IMR-90 (cell line): Measurements from ENCODE around the gene C13orf46. TPM values are rescaled to one million over a fixed set of nuclear protein-coding genes. Genes with fewer than 3 reads are reported as not detected.

ENCODE experiments used
- ATAC-seq: fragments of 200-7000 bp; cut with Tn5 transposase; 2 replicates; pipeline ENCODE4 v1.9.1; 2020; ENCODE audit warnings: low read depth, mild to moderate bottlenecking, moderate library complexity
- BruUV-seq: library from RNA; stranded (reverse); fragments of 400-500 nt; replicated peaks from 2 replicates; lab custom pipeline; 2021; lab: Mats Ljungman, UMichigan
- CTCF ChIA-PET: fragments of 300-600 bp; formaldehyde crosslinking; extraction: SDS; loops from one replicate; lab custom pipeline; 2021; ENCODE audit warnings: antibody characterized with exemption; lab: Yijun Ruan, JAX
- POLR2A ChIA-PET: fragments of 300-600 bp; sonication (Branson Sonifier 250); formaldehyde crosslinking; loops from one replicate; lab custom pipeline; 2022; ENCODE audit warnings: antibody characterized with exemption; ENCODE audit not compliant: unreplicated experiment; lab: Charles Lee
- DNase-seq: peaks from one replicate; pipeline ENCODE4 v3.0.0; 2013
- H2AFZ ChIP-seq: replicated peaks from 2 replicates; pipeline ENCODE3; 2013; ENCODE audit warnings: low read length, mild to moderate bottlenecking; ENCODE audit not compliant: poor library complexity
- H2AK5ac ChIP-seq: 2 replicates; pipeline ENCODE4 v1.6.1; 2013; ENCODE audit warnings: low read depth, low read length, inconsistent platforms
- H2AK9ac ChIP-seq: replicated peaks from 2 replicates; pipeline ENCODE3; 2013; ENCODE audit warnings: mild to moderate bottlenecking, low read depth, low read length, moderate library complexity; ENCODE audit not compliant: poor library complexity
- H2BK120ac ChIP-seq: 2 replicates; pipeline ENCODE4 v1.6.1; 2013; ENCODE audit warnings: low read depth, low read length, inconsistent platforms
- H2BK15ac ChIP-seq: 3 replicates; pipeline ENCODE4 v1.6.1; 2013; ENCODE audit warnings: low read depth, low read length, inconsistent platforms
- H2BK20ac ChIP-seq: 2 replicates; pipeline ENCODE4 v1.6.1; 2013; ENCODE audit warnings: low read depth, mild to moderate bottlenecking, inconsistent platforms, low read length, moderate library complexity
- H2BK5ac ChIP-seq: 2 replicates; pipeline ENCODE4 v1.6.1; 2013; ENCODE audit warnings: mild to moderate bottlenecking, low read depth, low read length, inconsistent platforms; ENCODE audit not compliant: poor library complexity, severe bottlenecking
- H3K14ac ChIP-seq: replicated peaks from 2 replicates; pipeline ENCODE4 v1.6.1; 2013; ENCODE audit warnings: low read depth, low read length, inconsistent platforms
- H3K18ac ChIP-seq: 2 replicates; pipeline ENCODE4 v1.6.1; 2013; ENCODE audit warnings: low read depth, low read length, control low read depth
- H3K23ac ChIP-seq: 2 replicates; pipeline ENCODE4 v1.6.1; 2013; ENCODE audit warnings: low read depth, low read length, inconsistent platforms
- H3K27ac ChIP-seq: 2 replicates; pipeline ENCODE4 v1.5.1; 2013; ENCODE audit warnings: mild to moderate bottlenecking, control low read depth, low read length; ENCODE audit not compliant: insufficient read depth
- H3K27me3 ChIP-seq: 2 replicates; pipeline ENCODE4 v1.6.1; 2013; ENCODE audit warnings: low read length; ENCODE audit not compliant: control insufficient read depth, insufficient read depth
- H3K36me3 ChIP-seq: 2 replicates; pipeline ENCODE4 v1.6.1; 2013; ENCODE audit warnings: low read length, mixed read lengths; ENCODE audit not compliant: control insufficient read depth, insufficient read depth
- H3K4ac ChIP-seq: 2 replicates; pipeline ENCODE4 v1.6.1; 2013; ENCODE audit warnings: low read depth, low read length, inconsistent platforms
- H3K4me1 ChIP-seq: 2 replicates; pipeline ENCODE4 v1.6.1; 2013; ENCODE audit warnings: low read length, mixed read lengths; ENCODE audit not compliant: control insufficient read depth, insufficient read depth
- H3K4me2 ChIP-seq: 2 replicates; pipeline ENCODE4 v1.6.1; 2013; ENCODE audit warnings: low read depth, mild to moderate bottlenecking, control low read depth, low read length, moderate library complexity
- H3K4me3 ChIP-seq: 2 replicates; pipeline ENCODE4 v1.5.1; 2013; ENCODE audit warnings: low read depth, mild to moderate bottlenecking, control low read depth, low read length, moderate library complexity; ENCODE audit not compliant: insufficient read depth
- H3K56ac ChIP-seq: 2 replicates; pipeline ENCODE4 v1.6.1; 2013; ENCODE audit warnings: low read length, inconsistent platforms; ENCODE audit not compliant: insufficient read depth; ENCODE audit errors: extremely low read depth
- H3K79me1 ChIP-seq, 2 experiments: 2 replicates each; pipeline ENCODE4 v1.6.1; 2013; ENCODE audit warnings: low read length in 2 of 2, inconsistent platforms in 1 of 2, low read depth in 1 of 2
- H3K9ac ChIP-seq: 2 replicates; pipeline ENCODE4 v1.6.1; 2013; ENCODE audit warnings: low read depth, low read length, control low read depth
- H3K9me1 ChIP-seq: 2 replicates; pipeline ENCODE4 v1.6.1; 2013; ENCODE audit warnings: low read length, inconsistent platforms; ENCODE audit not compliant: insufficient read depth
- H3K9me3 ChIP-seq: 2 replicates; pipeline ENCODE4 v1.6.1; 2013; ENCODE audit warnings: low read length; ENCODE audit not compliant: control insufficient read depth, insufficient read depth
- H4K20me1 ChIP-seq: 2 replicates; pipeline ENCODE4 v1.6.1; 2013; ENCODE audit warnings: low read length, inconsistent platforms; ENCODE audit not compliant: insufficient read depth
- H4K5ac ChIP-seq: 2 replicates; pipeline ENCODE4 v1.6.1; 2013; ENCODE audit warnings: mild to moderate bottlenecking, low read depth, low read length, control low read depth
- H4K8ac ChIP-seq, 2 experiments: 2 replicates each; pipeline ENCODE4 v1.6.1; 2013; ENCODE audit warnings: low read depth in 2 of 2, low read length in 2 of 2, control low read depth in 1 of 2, inconsistent platforms in 1 of 2
- H4K91ac ChIP-seq: 2 replicates; pipeline ENCODE4 v1.6.1; 2013; ENCODE audit warnings: low read depth, low read length, inconsistent platforms; ENCODE audit not compliant: insufficient read depth
- ELK1 ChIP-seq: fragments of 150-350 bp; IDR thresholded peaks from 2 replicates; pipeline ENCODE4 v1.6.1; 2016; ENCODE audit warnings: low read depth, mild to moderate bottlenecking, low read length, moderate library complexity, borderline replicate concordance
- FOS ChIP-seq: fragments of 150-350 bp; IDR thresholded peaks from 2 replicates; pipeline ENCODE4 v1.6.1; 2016; ENCODE audit warnings: low read depth, low read length
- MAFK ChIP-seq: IDR thresholded peaks from 2 replicates; pipeline ENCODE4 v1.6.1; 2012; ENCODE audit warnings: low read depth, low read length, improper control_type of control experiment
- MAZ ChIP-seq: IDR thresholded peaks from 2 replicates; pipeline ENCODE4 v1.6.1; 2012; ENCODE audit warnings: low read depth, mild to moderate bottlenecking, low read length, improper control_type of control experiment, moderate library complexity, borderline replicate concordance
- MXI1 ChIP-seq: IDR thresholded peaks from 2 replicates; pipeline ENCODE4 v1.6.1; 2012; ENCODE audit warnings: low read depth, mild to moderate bottlenecking, low read length, moderate library complexity, borderline replicate concordance
- NFE2L2 ChIP-seq: fragments of 150-350 bp; IDR thresholded peaks from 2 replicates; pipeline ENCODE4 v1.6.1; 2016; ENCODE audit warnings: low read depth, mild to moderate bottlenecking, low read length
- POLR2A ChIP-seq: IDR thresholded peaks from 2 replicates; pipeline ENCODE4 v1.6.1; 2012; ENCODE audit warnings: mild to moderate bottlenecking, low read depth, low read length
- RAD21 ChIP-seq: IDR thresholded peaks from 2 replicates; pipeline ENCODE4 v1.6.1; 2012; ENCODE audit warnings: low read length, improper control_type of control experiment
- RCOR1 ChIP-seq: IDR thresholded peaks from 2 replicates; pipeline ENCODE4 v1.6.1; 2012; ENCODE audit warnings: mild to moderate bottlenecking, low read length, improper control_type of control experiment; ENCODE audit not compliant: insufficient replicate concordance
- WGBS, 2 experiments: methylation state at CpG; one replicate each; pipeline versions ENCODE4 v1.1.5 to v1.1.7; 2013; ENCODE audit warnings: missing lambda C conversion rate in 2 of 2; ENCODE audit not compliant: insufficient read length in 1 of 2; ENCODE audit errors: extremely low coverage in 2 of 2; 5-methylcytosine and 5-hydroxymethylcytosine counted together
- dilution Hi-C: fragments of 300-500 bp; cut with HindIII; formaldehyde crosslinking; loops from one replicate; pipeline ENCODE4 v1.14.3; 2018; ENCODE audit warnings: low sequenced_read_pairs; ENCODE audit not compliant: unreplicated experiment
- in situ Hi-C: fragments of 300-500 bp; cut with MboI; formaldehyde crosslinking; loops from 3 replicates; pipeline ENCODE4 v1.14.3; 2019; ENCODE audit warnings: low sequenced_read_pairs, inconsistent platforms, mixed read lengths
- intact Hi-C: fragments of 100-400 bp; cut with micrococcal nuclease; formaldehyde crosslinking; loops from 2 replicates; pipeline ENCODE4 v1.10.0; 2022
- polyA plus RNA-seq, 3 experiments: library from polyadenylated mRNA; depleted of rRNA; stranded (reverse); fragments of >200 nt; gene quantifications; 2 replicates each; pipeline ENCODE4 v1.2.3, GENCODE V29; 2012; ENCODE audit warnings: low replicate concordance in 1 of 3
- total RNA-seq: library from RNA; depleted of rRNA; stranded (reverse); fragments of >200 nt; gene quantifications from 2 replicates; pipeline ENCODE4 v1.2.3, GENCODE V29; 2012

Gene C13orf46
- total and polyA plus RNA-seq, 2 of the 4 experiments (the other 2 are of a cell fraction): under 0.01 to 2.1 TPM

GRCh38 chr13:113949546-113949945 lies 24.3 kb downstream of the C13orf46 start (continued):
- TF ChIP-seq RCOR1 (no peak), MXI1 (no peak), MAZ (no peak), POLR2A (no peak), FOS (no peak)

- CTCF ChIA-PET: no interaction called here
- Histone ChIP-seq H3K4me2 (no peak overlapping the region), H2BK20ac (peak overlapping the region; percentile 51), H2AK9ac (peak overlapping the region; percentile 62), H2BK15ac (0 out of 3 replicates have a peak overlapping the region, but pooled peaks have one; percentile 7), H3K18ac (peak overlapping the region; percentile 31; the same call in 1 of the 2 replicates), H3K4ac (peak overlapping the region; percentile 48), H3K56ac (no peak overlapping the region), H3K23ac (peak overlapping the region; percentile 2; the same call in 1 of the 2 replicates), H3K79me1 (peaks cover 0 to 36% of the 10 kb centered on the region in 2 experiments; a peak in 2 of 4 replicates), H3K4me1 (peaks cover 11% of the 10 kb centered on the region), H3K9ac (no peak overlapping the region), H2AFZ (peak overlapping the region; percentile 18), H3K14ac (peak overlapping the region; percentile 48), H3K9me3 (no peaks in the 10 kb centered on the region), H4K20me1 (peaks cover 4% of the 10 kb centered on the region), H3K36me3 (no peaks in the 10 kb centered on the region; the same call in none of the 2 replicates), H4K8ac (peak overlapping the region in 1 of 2 experiments; percentile 69; a peak in 2 of 4 replicates), H3K27ac (no peak overlapping the region), H3K9me1 (peaks cover 10% of the 10 kb centered on the region), H4K91ac (peak overlapping the region; percentile 72; the same call in 1 of the 2 replicates), H3K27me3 (no peaks in the 10 kb centered on the region), H4K5ac (no peak overlapping the region), H2BK120ac (peak overlapping the region; percentile 35), H3K4me3 (no peak overlapping the region), H2BK5ac (peak overlapping the region; percentile 30), H2AK5ac (peak overlapping the region; percentile 68; the same call in 1 of the 2 replicates)
- no TSS peak for BruUV-seq
- intact Hi-C loops: loop anchor here (5.0 kb wide), 1 partner anchor 86 kb away; the partner anchor contains the start of gene GAS6
- WGBS, 2 experiments: 66% methylated on average over 9 of the region's 14 CpGs; no CpG with 5 or more reads in 1 of the 2 experiments
- in situ Hi-C loops: no loop called here
- ATAC-seq: no peak
- no peak for DNase-seq
- dilution Hi-C loops: no loop called here
- POLR2A ChIA-PET: no interaction called here
- TF ChIP-seq MAFK (peak; percentile 16; the same call in 1 of the 2 replicates), NFE2L2 (peak; percentile 74), RAD21 (no peak), ELK1 (no peak)
Observed at GRCh38 chr13:113948034-113948742, 25.7 kb downstream of the C13orf46 start.
